ENCODE data around the gene SMC3. TPM values are rescaled to one million over a fixed set of nuclear protein-coding genes. Genes with fewer than 3 reads are reported as not detected.

The SMC3 gene
- total RNA-seq, 1 experiment from 2014 or later, result 39.3 TPM

DNA sequence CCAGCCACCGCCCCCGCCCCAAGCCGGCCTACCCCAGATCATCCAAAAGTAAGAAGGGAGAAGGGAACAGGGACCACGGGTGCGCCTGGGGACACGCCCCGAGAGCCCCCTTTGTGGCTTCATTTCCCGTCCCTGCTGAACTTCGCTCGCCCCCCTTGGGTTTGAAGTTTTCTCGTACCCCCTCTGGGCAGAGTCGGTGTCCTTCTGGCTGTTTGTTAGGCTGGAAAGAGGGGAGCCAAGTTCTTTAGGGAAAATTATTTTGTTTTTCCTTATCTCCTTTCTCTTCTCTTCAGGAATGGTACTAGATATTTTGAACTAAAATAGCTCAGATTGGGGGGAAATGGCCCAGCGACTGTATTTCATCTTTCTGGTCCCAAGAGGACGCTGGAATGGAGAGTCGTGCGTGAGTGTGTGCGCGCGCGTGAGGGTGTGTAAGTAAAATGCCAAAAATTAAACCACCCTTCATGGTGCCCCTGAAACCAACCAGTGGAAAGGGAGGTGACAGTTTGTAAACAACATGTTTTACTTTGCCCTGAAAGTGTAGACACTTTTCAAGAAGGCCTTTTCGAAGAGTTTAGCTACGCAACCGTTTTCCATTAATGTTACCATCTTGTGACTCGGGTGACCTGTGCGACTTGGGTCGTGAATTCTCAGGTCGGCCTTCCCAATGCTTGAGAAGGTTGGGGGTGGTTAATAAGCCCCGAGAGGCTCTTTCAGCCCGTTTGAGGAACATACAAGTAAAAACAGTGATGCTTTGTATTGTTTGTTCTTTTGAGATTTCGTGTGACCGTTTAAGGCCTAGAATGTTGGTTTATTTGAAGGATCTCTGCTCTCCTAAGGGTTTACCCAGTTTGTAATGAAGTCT is 77.3 kb downstream of the SMC3 start:
- no peak for DNase-seq (ENCODE audit: low read depth)

DNA sequence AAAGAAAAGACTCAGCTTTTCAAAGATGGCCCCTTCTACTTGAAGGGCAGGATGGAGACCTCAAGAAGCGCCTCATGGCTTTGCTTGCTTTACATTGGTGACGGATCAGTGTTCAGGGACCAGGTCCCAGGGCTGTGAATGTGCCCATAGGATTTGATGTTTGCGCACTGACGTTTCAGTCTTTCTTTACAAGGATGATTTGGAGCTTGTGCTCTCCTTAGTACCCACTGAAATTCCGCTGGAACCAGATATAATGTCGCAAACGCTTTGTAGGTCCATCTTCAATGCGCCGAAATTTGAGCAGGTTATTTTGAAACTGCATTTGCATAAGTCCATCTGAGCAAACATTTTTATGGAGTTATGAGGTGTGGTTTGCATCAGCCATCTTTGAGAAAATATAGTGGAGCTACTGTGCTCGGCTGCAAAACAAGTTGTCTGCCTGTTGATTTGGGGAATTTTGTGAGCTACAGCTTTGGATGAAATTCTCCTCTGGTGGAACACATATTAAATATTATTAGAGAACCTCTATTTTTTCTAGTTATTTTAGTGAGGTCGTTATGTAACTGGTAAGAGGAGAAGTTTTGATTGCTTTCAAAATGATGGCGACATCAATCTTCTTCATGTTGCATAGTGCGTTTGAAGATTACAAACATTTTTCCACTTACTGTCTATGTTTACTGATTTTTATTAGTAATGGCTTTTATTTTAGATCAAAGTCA is 79.1 kb downstream of the SMC3 start:
- no peak for DNase-seq (ENCODE audit: low read depth)

DNA sequence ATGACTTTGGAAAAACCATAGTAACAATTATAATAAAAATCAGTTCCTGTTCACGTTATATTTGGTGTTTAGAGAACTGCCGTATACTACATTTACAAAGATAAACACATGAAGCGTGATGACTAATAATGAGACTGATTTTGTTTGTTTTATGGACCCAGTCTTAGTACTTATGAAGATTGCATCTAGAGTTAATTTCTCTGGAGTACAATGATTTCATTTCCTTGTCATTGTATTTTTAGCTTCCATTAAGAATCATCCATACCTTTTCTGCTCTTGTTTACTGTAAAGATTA is 79.6 kb downstream of the SMC3 start:
- peak; percentile 31 for DNase-seq (ENCODE audit: low read depth)

DNA sequence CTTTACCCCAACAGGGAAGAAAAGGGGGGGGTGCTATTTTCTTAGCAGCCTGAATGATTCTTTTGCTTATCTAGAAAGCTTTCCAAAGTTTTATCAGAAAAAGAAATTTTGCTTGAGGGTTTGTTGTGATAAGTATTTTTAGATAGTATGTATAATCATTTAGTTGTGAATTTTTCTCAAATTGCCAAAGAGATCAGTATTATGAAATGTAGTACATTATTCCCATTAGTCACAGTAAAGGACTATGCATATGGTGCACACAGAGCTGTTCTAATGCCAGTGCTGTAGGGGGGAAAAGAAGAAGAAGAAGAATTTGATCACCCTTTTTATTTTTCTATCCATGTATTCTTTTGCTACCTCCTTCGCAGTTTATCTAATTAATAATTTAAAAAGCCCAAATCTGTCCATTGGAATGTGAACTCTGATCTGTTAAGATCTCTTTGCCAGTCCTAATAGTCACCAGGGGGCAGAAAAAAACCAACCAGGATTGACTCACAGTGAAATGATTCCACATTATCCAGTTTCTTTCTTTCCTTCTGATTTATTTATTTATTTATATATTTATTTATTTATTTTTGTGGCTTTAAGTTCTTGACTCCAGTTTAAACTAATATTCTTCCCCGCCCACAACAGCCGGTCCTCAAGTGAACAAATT is 81.3 kb downstream of the SMC3 start:
- DNase-seq (ENCODE audit: low read depth), result peak; percentile 55

DNA sequence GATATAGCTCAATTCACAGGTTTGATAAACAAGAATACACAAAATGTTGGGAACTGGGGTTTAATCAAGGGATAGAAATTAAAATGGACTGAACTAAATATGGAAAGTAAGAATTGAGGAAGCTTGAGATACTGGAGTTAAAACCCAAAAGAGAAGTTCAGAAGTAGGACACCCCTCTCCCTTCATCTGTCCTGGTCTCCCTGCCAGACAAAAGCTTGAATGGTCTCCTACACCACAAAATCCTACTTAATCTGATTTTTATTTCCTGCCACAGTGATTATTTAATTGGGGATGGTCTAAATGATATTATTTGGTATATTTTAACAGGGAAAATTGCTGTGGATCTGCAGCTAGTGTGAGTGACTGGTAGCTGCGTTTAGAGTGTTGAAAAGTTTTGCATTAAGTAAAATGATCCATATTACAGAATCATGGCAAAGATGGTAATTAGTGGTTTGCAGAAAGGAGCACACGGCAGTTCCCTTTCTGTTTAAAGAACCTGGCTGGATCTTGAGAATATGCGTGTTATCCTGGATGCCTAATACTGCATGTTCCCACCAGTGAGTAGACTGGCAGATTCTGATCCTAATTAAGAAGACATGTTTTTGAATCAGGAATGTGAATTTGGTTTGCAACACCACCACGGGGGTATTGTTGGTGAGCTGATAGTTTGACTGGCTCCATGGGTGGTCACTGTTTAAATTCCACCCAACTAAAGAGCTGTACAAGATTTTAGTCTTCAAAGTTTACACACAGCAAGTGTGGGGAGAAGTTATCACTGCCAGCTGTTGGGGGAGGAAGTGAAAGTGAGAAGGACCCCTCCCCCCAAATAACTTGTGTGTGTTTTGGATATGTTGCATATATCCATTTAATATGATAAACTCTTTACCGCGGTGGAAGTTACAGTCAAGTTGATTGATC is 82.1 kb downstream of the SMC3 start:
- no peak for DNase-seq (ENCODE audit: low read depth)

DNA sequence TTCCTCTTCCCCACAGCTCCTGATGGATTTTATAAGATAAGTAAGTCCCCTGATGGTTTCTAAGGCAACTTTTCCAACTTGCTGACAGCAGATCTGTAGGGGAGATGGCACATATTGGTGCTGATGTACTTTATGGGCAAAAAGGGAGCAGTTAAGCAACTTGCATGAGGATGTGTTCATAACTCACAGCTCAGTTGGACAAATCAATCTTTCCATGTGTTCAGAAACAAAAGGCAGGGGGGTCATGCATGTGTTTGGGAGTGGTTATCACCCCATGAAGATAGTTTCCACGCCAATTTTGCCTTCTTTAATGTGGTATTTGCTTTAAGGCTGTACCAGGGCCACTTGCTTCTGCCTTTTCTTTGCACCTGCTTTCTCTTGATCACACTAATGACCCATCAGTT is 82.8 kb downstream of the SMC3 start:
- DNase-seq (ENCODE audit: low read depth), result no peak

DNA sequence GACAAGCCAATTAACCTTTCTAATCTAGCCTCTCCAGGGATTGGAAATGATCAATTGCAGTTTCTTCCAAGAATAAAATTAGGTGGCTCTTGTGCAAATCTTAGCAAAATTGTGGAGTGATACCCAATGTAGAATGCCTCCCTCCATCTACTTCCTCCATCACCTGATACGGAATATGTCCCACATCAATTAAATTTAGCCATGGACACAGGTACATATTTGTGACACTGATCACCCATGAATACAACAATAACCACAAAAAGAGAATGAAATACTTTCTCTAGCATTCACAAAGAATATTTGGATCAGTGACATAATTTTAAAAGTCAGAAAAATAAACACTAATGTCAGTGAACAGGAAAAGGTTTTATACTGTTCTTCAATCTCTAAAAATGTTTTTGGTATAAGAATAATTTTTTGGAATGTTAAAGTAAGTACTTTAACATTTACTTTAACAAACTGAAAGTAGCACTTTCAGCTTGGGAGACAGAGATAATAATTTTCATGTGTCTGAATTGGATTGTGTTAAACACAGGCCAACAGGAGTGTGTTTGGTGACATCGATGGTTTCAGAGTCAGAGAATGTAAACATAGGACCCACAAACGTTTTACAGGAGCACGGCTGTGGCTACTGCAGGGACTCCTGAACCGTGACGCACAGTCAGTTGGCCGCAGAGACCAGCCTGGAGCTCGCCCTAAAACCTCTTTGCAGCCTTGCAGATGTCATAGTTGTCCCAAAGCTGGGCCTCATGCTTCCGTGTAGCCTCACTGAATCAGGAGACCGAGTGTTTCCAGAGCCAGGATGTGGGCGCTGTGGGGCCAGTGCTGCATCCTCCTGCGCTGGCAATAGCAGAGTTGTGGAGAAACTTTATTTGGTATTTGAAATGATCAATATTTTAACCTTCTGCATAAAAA is 83.8 kb downstream of the SMC3 start:
- DNase-seq (ENCODE audit: low read depth), result peak; percentile 97

DNA sequence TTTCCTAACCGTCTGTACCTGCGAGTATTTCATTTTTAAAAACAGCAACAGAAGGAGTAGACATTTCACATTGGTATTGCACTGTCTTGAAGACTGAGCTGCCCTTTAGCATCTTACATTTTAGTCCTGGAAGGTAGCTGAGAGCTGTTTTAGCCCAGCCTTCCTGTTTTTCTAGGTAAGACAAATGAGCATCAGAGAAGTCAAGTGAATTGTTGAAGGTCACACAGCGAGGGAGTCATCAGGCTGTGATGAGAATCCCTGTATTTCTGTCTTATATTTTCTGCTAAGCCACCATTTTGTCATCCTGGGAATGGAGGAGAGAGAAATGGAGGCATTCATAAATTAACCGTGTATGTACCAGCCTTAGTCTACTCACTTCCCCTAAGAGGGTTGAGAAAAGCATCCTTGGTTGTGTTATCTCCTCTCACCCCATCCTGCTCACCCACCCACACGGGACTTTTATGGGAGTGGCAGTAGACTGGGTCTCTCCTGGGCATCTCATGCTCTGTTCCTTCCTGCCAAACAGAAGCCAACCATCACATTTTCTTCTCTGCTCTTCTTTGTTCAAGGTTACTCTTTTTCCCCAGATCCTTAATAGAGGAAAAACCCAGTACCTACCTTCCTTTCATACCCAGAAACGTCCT is 85.1 kb downstream of the SMC3 start:
- DNase-seq (ENCODE audit: low read depth), result no peak

Other genes starting within 250 kb of the SMC3 start
- gene DUSP5, start 69.8 kb upstream of the SMC3 start, total RNA-seq (2014; rRNA removed; shearing (Covaris generic)), result 6.8 and 8.1 TPM in 2 replicates
- 0.02 and 1.8 TPM in 2 replicates for gene RBM20, start 76.6 kb downstream of the SMC3 start, total RNA-seq (2014; rRNA removed; shearing (Covaris generic))